Measurements from ENCODE around the gene HSPB6. TPM values are rescaled to one million over a fixed set of nuclear protein-coding genes. Genes with fewer than 3 reads are reported as not detected.

Gene HSPB6
- total RNA-seq, 1 experiment from 2014 or later: 0.37 TPM

DNA sequence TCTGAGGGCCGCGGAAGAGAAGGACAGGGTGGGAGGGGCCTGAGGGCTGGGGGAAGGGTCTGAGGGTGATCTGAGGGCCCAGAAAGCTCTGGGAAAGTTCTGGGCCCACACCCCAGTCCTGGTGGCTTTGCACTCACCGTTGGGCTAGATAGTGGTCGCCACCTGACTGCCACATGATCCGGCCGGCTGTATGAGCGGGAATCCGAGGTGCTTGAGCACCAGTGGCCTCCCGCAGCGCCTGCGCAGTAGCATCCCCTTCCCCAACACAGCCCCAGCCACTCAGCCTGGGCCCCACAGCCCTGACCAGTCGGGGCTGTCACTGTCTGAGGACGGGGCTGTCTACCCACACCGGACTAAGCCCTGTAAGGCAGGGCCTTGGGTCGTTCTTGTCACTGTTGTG is 40.8 kb upstream of the HSPB6 start:
- Mint-ChIP-seq H3K4me1 (peaks cover 8 to 16% of the 10 kb centered on the region in 2 experiments), H3K9me3 (no peaks in the 10 kb centered on the region; a peak in 2 of 5 replicates), H3K27me3 (ENCODE audit: low read depth) (peaks cover 52% of the 10 kb centered on the region), H3K4me3 (peak overlapping the region; percentile 46 to 79), H3K27ac (no peak overlapping the region), H3K36me3 (ENCODE audit: insufficient read depth in 1 of 3, low read depth in 3 of 3) (no peaks in the 10 kb centered on the region)
- Histone ChIP-seq H4K5ac (ENCODE audit: insufficient read length, low read depth, low read length) (no peak overlapping the region), H2AFZ (ENCODE audit: low read length) (no peak overlapping the region), H2BK5ac (ENCODE audit: insufficient read length, low read length) (no peak overlapping the region), H3K79me2 (ENCODE audit: insufficient read depth, low read length) (no peaks in the 10 kb centered on the region), H4K91ac (ENCODE audit: insufficient read length, low read depth, low read length) (no peak overlapping the region), H2BK120ac (ENCODE audit: low read depth, low read length, poor library complexity, severe bottlenecking) (no peak overlapping the region), H3K9me3 (ENCODE audit: control insufficient read depth, low read depth, low read length) (no peaks in the 10 kb centered on the region), H3K56ac (ENCODE audit: insufficient read length, low read depth, low read length) (no peak overlapping the region), H2BK15ac (ENCODE audit: low read depth, low read length) (no peak overlapping the region), H3K4ac (ENCODE audit: low read depth, low read length) (no peak overlapping the region), H3T11ph (ENCODE audit: low read length) (no peak overlapping the region), H3K4me1 (ENCODE audit: insufficient read depth, low read length) (0 out of 2 replicates have a peak, but pooled peaks cover 2% of the 10 kb centered on the region), H3K14ac (ENCODE audit: insufficient read depth, low read length) (no peak overlapping the region), H3K4me2 (ENCODE audit: insufficient read depth, insufficient read length, low read length) (peak overlapping the region; percentile 51), H2BK12ac (ENCODE audit: insufficient read length, low read depth, low read length) (no peak overlapping the region), H4K20me1 (ENCODE audit: control insufficient read depth, insufficient read depth, insufficient read length) (no peaks in the 10 kb centered on the region), H3K23ac (ENCODE audit: insufficient read length, low read depth, low read length) (no peak overlapping the region), H3K27me3 (ENCODE audit: insufficient read depth, low read length) (peaks cover 3% of the 10 kb centered on the region; the same call in 1 of the 2 replicates), H4K8ac (replicated peaks; ENCODE audit: insufficient read length, low read depth, low read length) (no peak overlapping the region), H3K79me1 (ENCODE audit: insufficient read depth, low read depth, low read length, poor library complexity, severe bottlenecking) (no peaks in the 10 kb centered on the region), H2BK20ac (ENCODE audit: low read depth, low read length, poor library complexity, severe bottlenecking) (no peak overlapping the region), H3K23me2 (ENCODE audit: insufficient read length, low read depth, low read length, poor library complexity, severe bottlenecking) (peaks cover 5% of the 10 kb centered on the region), H3K9ac (ENCODE audit: extremely low read depth, insufficient read length, low read length) (no peak overlapping the region), H2AK5ac (ENCODE audit: insufficient read length, low read length) (no peak overlapping the region), H3K18ac (ENCODE audit: insufficient read length, low read depth, low read length) (no peak overlapping the region), H3K27ac (ENCODE audit: insufficient read length, low read depth, low read length) (no peak overlapping the region)
- no CpG with 5 or more reads among the region's 15 CpGs for WGBS (ENCODE audit: extremely low coverage, insufficient read length, low lambda C conversion rate)
- peak; percentile 77 for DNase-seq
- TF ChIP-seq, protein P1, sequence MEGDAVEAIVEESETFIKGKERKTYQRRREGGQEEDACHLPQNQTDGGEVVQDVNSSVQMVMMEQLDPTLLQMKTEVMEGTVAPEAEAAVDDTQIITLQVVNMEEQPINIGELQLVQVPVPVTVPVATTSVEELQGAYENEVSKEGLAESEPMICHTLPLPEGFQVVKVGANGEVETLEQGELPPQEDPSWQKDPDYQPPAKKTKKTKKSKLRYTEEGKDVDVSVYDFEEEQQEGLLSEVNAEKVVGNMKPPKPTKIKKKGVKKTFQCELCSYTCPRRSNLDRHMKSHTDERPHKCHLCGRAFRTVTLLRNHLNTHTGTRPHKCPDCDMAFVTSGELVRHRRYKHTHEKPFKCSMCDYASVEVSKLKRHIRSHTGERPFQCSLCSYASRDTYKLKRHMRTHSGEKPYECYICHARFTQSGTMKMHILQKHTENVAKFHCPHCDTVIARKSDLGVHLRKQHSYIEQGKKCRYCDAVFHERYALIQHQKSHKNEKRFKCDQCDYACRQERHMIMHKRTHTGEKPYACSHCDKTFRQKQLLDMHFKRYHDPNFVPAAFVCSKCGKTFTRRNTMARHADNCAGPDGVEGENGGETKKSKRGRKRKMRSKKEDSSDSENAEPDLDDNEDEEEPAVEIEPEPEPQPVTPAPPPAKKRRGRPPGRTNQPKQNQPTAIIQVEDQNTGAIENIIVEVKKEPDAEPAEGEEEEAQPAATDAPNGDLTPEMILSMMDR (conservative IDR thresholded peaks at IDR 0.05): no peak

Measured in H9 (cell line).